HepG2 (cell line): ENCODE results near the gene DOCK1.

Experiments
- BCL3 ChIP-seq: sonication (generic); formaldehyde crosslinking; IDR thresholded peaks from 2 replicates; pipeline ENCODE4 v1.5.1; 2020; ENCODE audit warnings: mild to moderate bottlenecking, missing genetic modification reagents, moderate library complexity
- CREB1 ChIP-seq, 2 experiments: fragments of 450-650 bp in 1 of 2; IDR thresholded peaks; 2 replicates each; pipeline ENCODE4 v1.6.1; 2016 to 2017; ENCODE audit warnings: control low read depth in 1 of 2, mild to moderate bottlenecking in 1 of 2, missing compliant biosample characterization in 1 of 2, missing genetic modification characterization in 1 of 2
- CTCF ChIP-seq: sonication (generic); formaldehyde crosslinking; IDR thresholded peaks from 2 replicates; pipeline ENCODE4 v1.5.0; 2020; ENCODE audit warnings: mild to moderate bottlenecking, missing genetic modification reagents, moderate library complexity
- ELF1 ChIP-seq: sonication (generic); formaldehyde crosslinking; IDR thresholded peaks from 2 replicates; pipeline ENCODE4 v1.4.0; 2020; ENCODE audit warnings: missing genetic modification reagents
- GTF3A ChIP-seq: sonication (generic); formaldehyde crosslinking; conservative IDR thresholded peaks from 2 replicates; pipeline ENCODE4 v1.4.0; 2020; ENCODE audit warnings: mild to moderate bottlenecking, missing genetic modification reagents
- KDM1A ChIP-seq: IDR thresholded peaks from 2 replicates; pipeline ENCODE4 v1.6.1; 2016; ENCODE audit warnings: missing compliant biosample characterization
- PAX8 ChIP-seq: sonication (generic); formaldehyde crosslinking; IDR thresholded peaks from 2 replicates; pipeline ENCODE4 v1.8.0; 2022; ENCODE audit warnings: mild to moderate bottlenecking, missing genetic modification reagents, borderline replicate concordance
- POLR2AphosphoS2 ChIP-seq: IDR thresholded peaks from 2 replicates; pipeline ENCODE4 v1.6.1; 2011; ENCODE audit warnings: low read depth, low read length, improper control_type of control experiment
- SKIL ChIP-seq: sonication (generic); formaldehyde crosslinking; IDR thresholded peaks from 2 replicates; pipeline ENCODE4 v1.8.0; 2022; ENCODE audit warnings: missing genetic modification reagents, mild to moderate bottlenecking, moderate library complexity, borderline replicate concordance
- U2AF1 ChIP-seq: fragments of 200-400 bp; formaldehyde crosslinking; optimal IDR thresholded peaks from 2 replicates; pipeline ENCODE3; 2017; ENCODE audit warnings: mild to moderate bottlenecking, low read depth, low read length
- ZBTB1 ChIP-seq: sonication (generic); formaldehyde crosslinking; IDR thresholded peaks from 2 replicates; pipeline ENCODE4 v1.4.0; 2020; ENCODE audit warnings: missing genetic modification reagents, borderline replicate concordance
- ZNF451 ChIP-seq: sonication (generic); formaldehyde crosslinking; IDR thresholded peaks from 2 replicates; pipeline ENCODE4 v1.5.0; 2020; ENCODE audit warnings: mild to moderate bottlenecking, missing genetic modification reagents

- TF ChIP-seq CTCF (CRISPR knock-in tag): no peak
- TF ChIP-seq POLR2AphosphoS2: no peak
- no peak for TF ChIP-seq ZBTB1 (CRISPR knock-in tag)
- TF ChIP-seq ZNF451 (CRISPR knock-in tag): no peak
- no peak for TF ChIP-seq KDM1A
- no peak for TF ChIP-seq SKIL (CRISPR knock-in tag)
- TF ChIP-seq CREB1 (IDR thresholded peaks at IDR 0.05): no peak
- no peak for TF ChIP-seq CREB1 (CRISPR knock-in tag; IDR thresholded peaks at IDR 0.05)
- TF ChIP-seq GTF3A (CRISPR knock-in tag): no peak
- TF ChIP-seq ELF1: no peak
- TF ChIP-seq BCL3 (CRISPR knock-in tag): no peak
- TF ChIP-seq U2AF1: no peak
- no peak for TF ChIP-seq PAX8 (CRISPR knock-in tag)
These were observed 19.1 kb downstream of the DOCK1 start for GRCh38 chr10:126924180-126924914.
